Skeletal muscle satellite cell (primary cell): ENCODE data around the gene CTXN1.

Source experiments
- H3K27me3 ChIP-seq: 2 replicates; pipeline ENCODE4 v1.7.0; 2013; ENCODE audit warnings: low read length; ENCODE audit not compliant: control insufficient read depth, insufficient read depth
- H3K36me3 ChIP-seq: 2 replicates; pipeline ENCODE4 v1.7.0; 2013; ENCODE audit warnings: mild to moderate bottlenecking, control low read depth, low read length; ENCODE audit not compliant: insufficient read depth
- H3K4me1 ChIP-seq: 2 replicates; pipeline ENCODE4 v1.7.0; 2013; ENCODE audit warnings: low read length; ENCODE audit not compliant: control insufficient read depth, insufficient read depth
- H3K4me2 ChIP-seq: 2 replicates; pipeline ENCODE4 v1.7.0; 2013; ENCODE audit warnings: mild to moderate bottlenecking, low read length
- H3K4me3 ChIP-seq: 2 replicates; pipeline ENCODE4 v1.7.0; 2013; ENCODE audit warnings: low read length
- H3K9ac ChIP-seq: 2 replicates; pipeline ENCODE4 v1.7.0; 2013; ENCODE audit warnings: mild to moderate bottlenecking, low read depth, low read length, moderate library complexity
- H3K9me3 ChIP-seq: replicated peaks from 2 replicates; pipeline ENCODE4 v1.7.0; 2013; ENCODE audit warnings: mild to moderate bottlenecking, control low read depth, low read length

The CTXN1 gene

DNA sequence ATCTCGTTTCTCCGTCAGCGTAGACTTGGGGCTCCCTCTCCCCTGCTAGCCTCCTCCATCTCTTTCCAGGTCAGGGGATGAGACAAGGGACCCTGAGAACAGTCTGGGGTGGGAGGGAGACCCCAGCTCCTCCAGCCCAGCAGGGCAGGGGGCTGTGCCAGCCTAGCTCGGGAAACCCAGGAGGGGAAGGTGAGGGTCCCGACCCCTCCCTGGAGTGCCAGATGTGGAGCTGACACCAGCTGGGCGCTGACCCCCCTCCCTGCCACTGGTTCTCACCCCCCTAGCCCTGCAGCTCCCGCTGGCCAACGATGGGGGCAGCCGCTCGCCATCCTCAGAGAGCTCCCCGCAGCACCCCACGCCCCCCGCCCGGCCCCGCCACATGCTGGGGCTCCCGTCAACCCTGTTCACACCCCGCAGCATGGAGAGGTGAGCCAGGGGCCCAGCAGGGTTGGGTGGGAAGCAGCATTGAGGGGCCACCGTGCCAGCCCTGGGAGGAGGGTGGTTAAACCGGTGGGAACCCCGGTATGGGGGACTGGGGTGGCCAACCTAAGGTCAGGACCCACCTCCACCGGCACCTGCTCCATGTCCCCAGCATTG is 16.4 kb downstream of the CTXN1 start:
- Histone ChIP-seq H3K9ac (no peak overlapping the region), H3K4me1 (peaks cover 7% of the 10 kb centered on the region), H3K4me2 (no peak overlapping the region), H3K4me3 (no peak overlapping the region), H3K27me3 (no peaks in the 10 kb centered on the region), H3K9me3 (no peaks in the 10 kb centered on the region), H3K36me3 (peaks cover 32% of the 10 kb centered on the region)

DNA sequence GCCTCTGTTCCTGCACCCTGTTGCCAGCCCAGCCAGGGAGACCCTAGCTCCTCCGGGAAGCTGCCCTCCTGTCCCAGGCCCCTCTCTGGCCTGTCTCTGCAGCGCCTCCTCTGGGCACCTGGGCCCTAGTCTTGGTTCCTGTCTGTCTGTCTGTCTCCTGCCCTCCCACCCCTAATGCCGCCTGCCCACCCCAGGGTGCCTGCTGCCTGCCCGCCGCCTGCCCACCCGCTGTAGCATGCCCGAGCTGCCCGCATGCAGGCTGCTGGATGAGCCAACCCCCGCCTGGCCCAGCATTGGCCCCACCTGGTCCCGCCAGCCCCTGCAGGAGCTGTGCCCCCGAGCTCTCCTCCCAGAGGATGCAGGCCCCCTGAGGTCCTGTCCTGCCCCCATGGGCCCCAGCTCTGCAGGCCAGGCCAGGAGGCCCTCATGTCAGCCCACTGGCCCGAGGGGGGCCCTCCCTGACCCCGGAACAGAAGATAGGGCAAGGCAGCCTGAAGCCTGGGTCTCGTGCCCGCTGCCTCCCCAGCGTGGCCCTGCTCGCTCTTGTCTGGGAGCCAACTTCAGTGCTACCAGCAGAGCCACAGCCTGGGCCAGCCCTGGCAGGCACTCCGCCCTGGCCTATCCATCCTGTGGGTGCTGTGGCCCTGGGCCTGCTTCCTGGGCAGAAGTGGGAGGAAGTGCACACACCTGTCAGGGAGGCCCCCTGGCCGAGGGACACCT is 17.0 kb downstream of the CTXN1 start:
- H3K36me3 ChIP-seq = peaks cover 32% of the 10 kb centered on the region
- peaks cover 7% of the 10 kb centered on the region for H3K4me1 ChIP-seq

DNA sequence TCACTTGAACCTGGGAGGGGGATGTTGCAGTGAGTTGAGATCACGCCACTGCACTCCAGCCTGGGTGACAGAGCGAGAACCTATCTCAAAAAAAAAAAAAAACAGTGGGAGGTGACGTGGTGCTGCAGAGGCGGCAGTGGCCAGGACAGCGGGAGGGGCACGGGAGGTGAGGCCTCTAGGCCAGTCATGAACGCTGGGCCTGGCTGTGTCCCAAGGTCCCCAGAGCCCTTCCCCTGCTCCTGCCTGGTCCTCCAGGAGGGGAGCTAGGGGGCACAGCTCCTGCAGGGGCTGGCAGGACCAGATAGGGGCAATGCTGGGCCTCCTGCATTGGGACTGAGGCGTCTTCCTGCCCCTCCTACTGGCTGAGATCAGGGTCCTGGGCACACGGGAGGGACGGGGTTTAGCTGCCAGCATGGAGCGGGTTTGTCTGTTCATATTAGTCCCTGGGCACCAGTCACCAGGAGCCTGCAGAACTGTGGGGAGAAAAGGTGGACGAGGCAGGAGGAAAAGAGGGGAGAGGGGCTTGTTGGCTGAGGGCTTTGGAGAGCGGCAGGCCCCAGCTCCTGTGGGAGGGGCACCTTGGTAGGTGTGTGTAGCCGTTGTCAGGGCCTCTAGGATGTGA is 17.7 kb downstream of the CTXN1 start:
- Histone ChIP-seq H3K36me3 (peaks cover 32% of the 10 kb centered on the region), H3K4me3 (no peak overlapping the region), H3K9me3 (no peaks in the 10 kb centered on the region), H3K4me1 (peaks cover 8% of the 10 kb centered on the region), H3K9ac (no peak overlapping the region), H3K27me3 (no peaks in the 10 kb centered on the region), H3K4me2 (no peak overlapping the region)

More for the DNA sequence above, 17.0 kb downstream of the CTXN1 start:
- Histone ChIP-seq H3K4me2 (no peak overlapping the region), H3K9ac (no peak overlapping the region), H3K4me3 (no peak overlapping the region), H3K9me3 (no peaks in the 10 kb centered on the region), H3K27me3 (no peaks in the 10 kb centered on the region)

DNA sequence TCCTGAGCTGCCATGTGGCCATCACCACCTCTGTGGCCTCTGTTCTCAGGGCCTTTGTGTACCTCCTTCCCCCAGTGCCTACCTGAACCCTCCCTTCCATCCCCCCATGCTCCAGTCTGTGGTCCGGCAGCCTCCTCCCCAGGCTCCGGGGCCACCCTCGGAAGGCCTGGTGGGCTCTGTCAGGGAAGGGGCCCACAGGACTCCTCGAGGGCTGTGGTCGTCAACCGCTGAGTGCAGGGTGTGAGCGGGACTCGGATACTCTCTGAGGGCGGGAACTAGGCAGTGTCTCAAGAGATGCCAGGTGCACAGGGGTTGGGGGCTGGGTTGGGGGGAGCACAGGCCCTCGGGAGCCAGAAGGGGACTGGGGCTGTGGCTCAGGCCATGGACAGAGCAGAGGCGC is 18.4 kb downstream of the CTXN1 start:
- no peaks in the 10 kb centered on the region for H3K9me3 ChIP-seq
- no peak overlapping the region for H3K4me2 ChIP-seq
- H3K9ac ChIP-seq = no peak overlapping the region
- H3K4me3 ChIP-seq = no peak overlapping the region
- H3K36me3 ChIP-seq = peaks cover 28% of the 10 kb centered on the region
- H3K27me3 ChIP-seq = no peaks in the 10 kb centered on the region
- peaks cover 15% of the 10 kb centered on the region for H3K4me1 ChIP-seq

- no peaks in the 10 kb centered on the region for H3K9me3 ChIP-seq
- peaks cover 16% of the 10 kb centered on the region for H3K4me1 ChIP-seq
- no peak overlapping the region for H3K9ac ChIP-seq
- no peak overlapping the region for H3K4me3 ChIP-seq
- H3K36me3 ChIP-seq = peaks cover 28% of the 10 kb centered on the region
- no peak overlapping the region for H3K4me2 ChIP-seq
- H3K27me3 ChIP-seq = no peaks in the 10 kb centered on the region
Measured at GRCh38 chr19:7907122-7907521, 18.8 kb downstream of the CTXN1 start.

DNA sequence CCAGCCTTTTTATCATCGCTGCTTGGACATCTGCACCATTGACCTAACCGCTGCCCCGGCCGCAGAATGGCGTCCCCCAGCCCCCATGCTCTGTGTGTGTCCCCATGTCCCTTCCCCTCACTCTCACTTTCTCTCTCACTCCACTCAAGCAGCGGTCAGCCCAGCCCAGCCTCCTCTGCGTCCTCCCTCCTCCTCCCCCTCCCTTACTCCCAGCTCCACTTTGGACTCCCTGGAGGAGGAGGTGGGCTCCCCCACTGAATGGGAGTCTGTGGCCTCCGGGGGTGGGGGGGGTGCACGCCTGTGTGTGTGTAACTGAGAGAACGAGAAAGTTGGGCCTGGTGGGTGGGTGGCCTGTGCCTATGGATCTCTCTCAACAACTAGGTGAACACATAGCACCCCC is 20.1 kb downstream of the CTXN1 start:
- H3K9ac ChIP-seq = no peak overlapping the region
- H3K4me1 ChIP-seq = peaks cover 16% of the 10 kb centered on the region
- no peak overlapping the region for H3K4me3 ChIP-seq
- H3K4me2 ChIP-seq = peak overlapping the region; percentile 94
- peaks cover 20% of the 10 kb centered on the region for H3K36me3 ChIP-seq
- no peaks in the 10 kb centered on the region for H3K9me3 ChIP-seq
- no peaks in the 10 kb centered on the region for H3K27me3 ChIP-seq

- Histone ChIP-seq H3K9ac (no peak overlapping the region), H3K4me3 (peak overlapping the region; percentile 81), H3K27me3 (no peaks in the 10 kb centered on the region), H3K36me3 (peaks cover 14% of the 10 kb centered on the region), H3K4me2 (peak overlapping the region; percentile 94), H3K9me3 (no peaks in the 10 kb centered on the region), H3K4me1 (peaks cover 16% of the 10 kb centered on the region)
Measured at GRCh38 chr19:7905268-7905667, 20.7 kb downstream of the CTXN1 start.

DNA sequence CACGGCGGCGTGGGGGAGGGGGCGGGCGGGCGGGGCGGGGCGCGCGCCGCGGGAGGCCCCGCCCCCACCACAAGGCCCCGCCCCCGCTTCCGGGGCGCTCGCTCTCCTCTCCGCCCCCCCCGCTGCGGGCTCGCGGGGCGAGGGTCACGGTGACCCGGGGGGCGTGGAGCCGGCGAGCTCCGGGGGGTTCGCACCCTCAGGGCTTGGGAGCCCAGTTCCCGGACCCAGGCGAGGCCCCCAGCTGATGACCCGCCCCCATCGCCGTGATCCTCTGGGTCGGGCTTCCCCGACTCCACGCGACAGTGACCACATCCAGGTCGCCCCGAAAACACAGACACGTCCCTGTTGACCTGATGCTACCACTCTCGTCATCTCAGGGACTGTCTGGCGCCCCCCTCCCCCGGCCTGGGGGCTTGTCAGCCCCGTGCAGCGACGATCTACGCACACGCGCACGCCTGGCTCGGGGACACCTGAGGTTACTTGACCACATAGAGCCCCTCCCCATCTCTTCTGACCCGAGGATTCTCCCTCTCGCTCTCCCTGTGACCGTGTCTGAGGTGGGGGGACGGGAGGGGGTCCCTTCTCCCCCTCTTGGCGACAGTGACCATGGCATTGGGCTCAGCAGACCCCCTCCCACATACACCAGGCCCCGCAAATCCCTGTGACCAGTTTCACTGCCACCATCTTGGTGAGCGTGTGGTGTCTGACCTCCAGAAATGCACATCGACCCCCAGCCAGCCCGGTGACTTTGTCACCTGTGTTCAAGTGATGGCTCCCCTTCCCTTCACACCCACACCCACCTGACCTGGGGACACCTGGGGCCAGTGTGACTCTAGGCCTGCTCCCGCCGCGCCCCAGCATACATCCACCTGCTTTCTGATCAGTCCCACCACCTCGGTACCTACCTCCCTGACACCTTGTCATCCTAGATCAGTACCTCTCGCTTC is 21.6 kb downstream of the CTXN1 start:
- Histone ChIP-seq H3K4me1 (peaks cover 16% of the 10 kb centered on the region), H3K27me3 (no peaks in the 10 kb centered on the region), H3K9me3 (no peaks in the 10 kb centered on the region), H3K4me3 (peak overlapping the region; percentile 81), H3K4me2 (peak overlapping the region; percentile 94), H3K36me3 (peaks cover 11% of the 10 kb centered on the region), H3K9ac (peak overlapping the region; percentile 93)

DNA sequence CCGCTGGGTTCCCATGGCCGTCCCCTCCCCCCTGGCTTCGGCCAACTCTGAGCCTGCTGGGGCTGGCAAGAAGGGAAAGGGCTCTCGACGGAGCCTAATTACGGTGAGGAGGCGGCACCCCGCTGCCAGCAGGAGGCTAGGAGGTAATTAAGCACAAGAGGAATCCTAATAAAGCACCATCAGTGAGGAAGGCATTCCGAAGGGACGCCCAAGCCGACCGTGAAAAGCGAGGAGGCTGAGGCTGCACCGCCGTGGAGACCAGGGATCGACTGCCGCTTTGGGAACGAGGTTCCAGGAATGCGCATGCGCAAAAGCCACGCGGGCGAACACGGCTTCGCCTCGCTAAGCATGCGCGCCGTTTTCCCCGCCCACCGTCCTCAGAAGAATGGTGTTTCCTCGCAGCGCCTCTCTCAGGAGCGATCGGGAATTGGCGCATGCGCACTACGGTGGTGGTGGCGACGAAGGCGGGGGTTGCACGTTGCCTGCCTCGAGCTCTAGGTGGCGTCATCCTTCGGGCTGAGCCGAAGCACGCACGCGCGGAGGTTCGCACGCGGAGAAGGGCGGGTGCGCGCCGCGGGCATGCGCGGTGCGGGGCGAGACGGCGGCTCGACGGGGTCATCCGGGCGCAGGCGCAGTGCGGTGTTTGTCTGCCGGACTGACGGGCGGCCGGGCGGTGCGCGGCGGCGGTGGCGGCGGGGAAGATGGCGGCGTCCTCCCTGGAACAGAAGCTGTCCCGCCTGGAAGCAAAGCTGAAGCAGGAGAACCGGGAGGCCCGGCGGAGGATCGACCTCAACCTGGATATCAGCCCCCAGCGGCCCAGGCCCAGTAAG is 22.5 kb downstream of the CTXN1 start, which contains the start of gene MAP2K7:
MAP2K7 (plus strand) TSS at position 634 of the 830 bp plus-strand sequence; CDS start at position 702, 68 bp downstream.
- peaks cover 13% of the 10 kb centered on the region for H3K36me3 ChIP-seq

DNA sequence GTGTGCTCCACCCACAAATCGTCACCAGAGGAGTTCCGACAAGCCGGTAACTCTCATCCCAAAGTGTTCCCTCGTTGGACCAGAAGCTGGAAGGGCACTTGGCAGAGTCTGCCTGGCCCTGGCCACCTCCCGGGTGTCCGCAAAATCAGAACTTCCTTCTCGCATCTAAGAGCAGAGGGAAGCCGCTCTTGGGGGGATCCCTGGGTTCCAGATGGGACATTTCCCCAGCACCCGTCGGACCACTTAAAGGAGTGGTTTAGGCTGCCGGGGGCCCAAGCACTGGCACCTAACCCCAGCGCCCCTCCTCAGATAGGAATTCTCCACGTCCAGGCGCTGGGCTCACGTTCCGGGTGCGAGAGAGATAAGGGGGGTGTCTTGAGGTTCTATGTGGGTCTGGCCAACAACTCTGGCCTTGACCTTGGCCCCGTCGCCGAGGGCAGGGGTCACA is 23.1 kb downstream of the CTXN1 start:
- Histone ChIP-seq H3K4me3 (peak overlapping the region; percentile 74), H3K27me3 (no peaks in the 10 kb centered on the region), H3K9me3 (no peaks in the 10 kb centered on the region), H3K36me3 (peaks cover 13% of the 10 kb centered on the region), H3K4me1 (peaks cover 16% of the 10 kb centered on the region), H3K9ac (peak overlapping the region; percentile 79), H3K4me2 (peak overlapping the region; percentile 85)

More for the DNA sequence above, 22.5 kb downstream of the CTXN1 start, which contains the start of gene MAP2K7:
- no peaks in the 10 kb centered on the region for H3K9me3 ChIP-seq
- peaks cover 16% of the 10 kb centered on the region for H3K4me1 ChIP-seq
- H3K4me3 ChIP-seq = peak within 1 kb of the TSS; percentile 81
- peak within 1 kb of the TSS; percentile 94 for H3K4me2 ChIP-seq
- no peaks in the 10 kb centered on the region for H3K27me3 ChIP-seq
- H3K9ac ChIP-seq = peak within 1 kb of the TSS; percentile 93
